Measurements from ENCODE around the gene RPS4Y1.

DNA sequence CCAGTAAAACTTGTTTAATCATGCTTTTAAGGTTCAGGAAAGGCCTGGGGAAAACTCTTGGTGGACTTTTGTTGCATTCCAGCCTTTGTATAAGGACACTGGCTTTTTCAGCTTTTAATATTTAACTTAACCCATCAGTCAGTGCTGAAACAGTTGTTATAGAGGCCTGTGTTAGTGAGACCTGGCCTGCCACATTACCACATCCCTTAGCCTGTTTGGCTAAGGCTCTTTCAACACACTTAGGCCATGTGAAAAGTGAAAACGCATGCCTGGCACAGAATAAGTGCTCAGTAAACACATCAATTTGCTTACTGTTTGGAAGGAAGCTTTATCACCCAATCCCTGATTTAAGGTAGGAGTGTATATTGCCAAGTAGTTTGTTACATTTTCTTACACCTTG is 3.5 kb upstream of the RPS4Y1 start:
- TF ChIP-seq, protein P1, sequence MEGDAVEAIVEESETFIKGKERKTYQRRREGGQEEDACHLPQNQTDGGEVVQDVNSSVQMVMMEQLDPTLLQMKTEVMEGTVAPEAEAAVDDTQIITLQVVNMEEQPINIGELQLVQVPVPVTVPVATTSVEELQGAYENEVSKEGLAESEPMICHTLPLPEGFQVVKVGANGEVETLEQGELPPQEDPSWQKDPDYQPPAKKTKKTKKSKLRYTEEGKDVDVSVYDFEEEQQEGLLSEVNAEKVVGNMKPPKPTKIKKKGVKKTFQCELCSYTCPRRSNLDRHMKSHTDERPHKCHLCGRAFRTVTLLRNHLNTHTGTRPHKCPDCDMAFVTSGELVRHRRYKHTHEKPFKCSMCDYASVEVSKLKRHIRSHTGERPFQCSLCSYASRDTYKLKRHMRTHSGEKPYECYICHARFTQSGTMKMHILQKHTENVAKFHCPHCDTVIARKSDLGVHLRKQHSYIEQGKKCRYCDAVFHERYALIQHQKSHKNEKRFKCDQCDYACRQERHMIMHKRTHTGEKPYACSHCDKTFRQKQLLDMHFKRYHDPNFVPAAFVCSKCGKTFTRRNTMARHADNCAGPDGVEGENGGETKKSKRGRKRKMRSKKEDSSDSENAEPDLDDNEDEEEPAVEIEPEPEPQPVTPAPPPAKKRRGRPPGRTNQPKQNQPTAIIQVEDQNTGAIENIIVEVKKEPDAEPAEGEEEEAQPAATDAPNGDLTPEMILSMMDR (conservative IDR thresholded peaks at IDR 0.05), result no peak
- TF ChIP-seq ZFX (IDR thresholded peaks at IDR 0.05), result no peak
